Esophagus muscularis mucosa (tissue), 4 donors: ENCODE data around the gene ETFRF1.

Experiments
- CTCF ChIP-seq, 3 experiments: fragments of 200-600 bp in 2 of 3; fragments of 450-650 bp in 1 of 3; sonication (generic) in 2 of 3; IDR thresholded peaks; one replicate each; pipeline ENCODE4 v1.5.1; 2017 to 2019; ENCODE audit warnings: antibody characterized with exemption in 3 of 3, mild to moderate bottlenecking in 2 of 3, moderate library complexity in 1 of 3
- EP300 ChIP-seq: sonication (generic); formaldehyde crosslinking; IDR thresholded peaks from one replicate; pipeline ENCODE4 v1.6.1; 2017; ENCODE audit warnings: antibody characterized with exemption
- POLR2A ChIP-seq: fragments of 450-650 bp; IDR thresholded peaks from one replicate; pipeline ENCODE4 v1.6.1; 2017; ENCODE audit warnings: antibody characterized with exemption, moderate library complexity, mild to moderate bottlenecking, low read depth
- POLR2AphosphoS5 ChIP-seq, 2 donors: sonication (generic); formaldehyde crosslinking; IDR thresholded peaks; one replicate each; pipeline ENCODE4 v1.6.1; 2017; ENCODE audit warnings: antibody characterized with exemption in 2 of 2

GRCh38 chr12:25250744-25251730 lies 56.0 kb downstream of the ETFRF1 start, which contains the start of gene KRAS:
- TF ChIP-seq POLR2A (peak; percentile 78), CTCF (IDR thresholded peaks at IDR 0.05) (peak in 1 of 3 experiments; percentile 3), POLR2AphosphoS5 (IDR thresholded peaks at IDR 0.05) (peak; percentile 93 to 96), EP300 (no peak)
